IPS-15b (cell line): ENCODE measurements around the gene ADCK1.
"Not testable (repeated sequence)": the region's sequence is repeated elsewhere in the genome, so short reads cannot be mapped to it uniquely, and the experiment has no call there.

Source experiments
- H3K27me3 ChIP-seq: one replicate; pipeline ENCODE4 v1.6.1; 2013; ENCODE audit warnings: low read length; ENCODE audit not compliant: control insufficient read depth, insufficient read depth
- H3K36me3 ChIP-seq: one replicate; pipeline ENCODE4 v1.6.1; 2013; ENCODE audit warnings: low read length; ENCODE audit not compliant: control insufficient read depth, insufficient read depth
- H3K4me1 ChIP-seq: one replicate; pipeline ENCODE4 v1.6.1; 2013; ENCODE audit warnings: mild to moderate bottlenecking, low read length; ENCODE audit not compliant: control insufficient read depth, insufficient read depth
- H3K4me3 ChIP-seq: one replicate; pipeline ENCODE4 v1.5.1; 2013; ENCODE audit warnings: low read depth, low read length
- H3K9ac ChIP-seq: one replicate; pipeline ENCODE4 v1.6.1; 2013; ENCODE audit warnings: low read depth, mild to moderate bottlenecking, low read length
- H3K9me3 ChIP-seq: one replicate; pipeline ENCODE4 v1.6.1; 2013; ENCODE audit warnings: mild to moderate bottlenecking, low read length; ENCODE audit not compliant: control insufficient read depth, insufficient read depth

Gene ADCK1

DNA sequence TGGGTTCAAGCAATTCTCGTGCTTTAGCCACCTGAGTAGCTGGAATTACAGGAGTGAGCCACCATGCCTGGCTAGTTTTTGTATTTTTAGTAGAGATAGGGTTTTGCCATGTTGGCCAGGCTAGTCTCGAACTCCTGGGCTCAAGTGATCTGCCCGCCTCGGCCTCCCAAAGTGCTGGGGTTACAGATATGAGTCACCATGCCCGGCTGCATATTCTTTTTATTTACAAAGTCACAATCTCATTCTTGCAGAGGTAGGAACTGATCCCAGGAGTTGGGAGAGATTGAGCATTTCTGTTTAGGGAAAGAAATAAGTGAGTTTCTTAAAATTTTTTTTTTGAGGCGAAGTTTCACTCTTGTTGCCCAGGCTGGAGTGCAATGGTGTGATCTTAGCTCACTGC is 12.8 kb downstream of the ADCK1 start:
- not testable (repeated sequence) for H3K27me3 ChIP-seq, H3K36me3 ChIP-seq, H3K4me3 ChIP-seq, H3K9ac ChIP-seq, H3K9me3 ChIP-seq, H3K4me1 ChIP-seq

DNA sequence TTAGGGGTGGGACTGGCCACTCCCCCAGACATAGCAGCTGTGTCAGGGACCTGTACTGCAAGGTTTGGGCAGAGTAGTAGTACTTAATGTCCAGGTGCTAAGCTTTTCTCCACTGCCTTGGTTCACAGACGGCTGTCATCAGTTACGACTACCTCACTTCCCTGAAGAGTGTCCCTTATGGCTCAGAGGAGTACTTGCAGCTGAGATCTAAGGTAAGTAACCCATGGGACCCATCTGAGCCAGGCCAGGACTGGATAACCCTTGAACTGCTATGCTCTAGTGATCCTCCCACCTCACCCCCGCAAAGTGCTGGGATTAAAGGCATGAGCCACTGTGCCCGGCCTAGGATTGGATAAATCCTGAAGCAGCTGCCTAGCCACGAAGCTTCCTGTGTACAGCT is 22.4 kb downstream of the ADCK1 start:
- no peaks in the 10 kb centered on the region for H3K9me3 ChIP-seq
- H3K27me3 ChIP-seq = no peaks in the 10 kb centered on the region
- H3K4me1 ChIP-seq = no peaks in the 10 kb centered on the region
- peaks cover 10% of the 10 kb centered on the region for H3K36me3 ChIP-seq
- no peak overlapping the region for H3K9ac ChIP-seq
- H3K4me3 ChIP-seq = no peak overlapping the region

DNA sequence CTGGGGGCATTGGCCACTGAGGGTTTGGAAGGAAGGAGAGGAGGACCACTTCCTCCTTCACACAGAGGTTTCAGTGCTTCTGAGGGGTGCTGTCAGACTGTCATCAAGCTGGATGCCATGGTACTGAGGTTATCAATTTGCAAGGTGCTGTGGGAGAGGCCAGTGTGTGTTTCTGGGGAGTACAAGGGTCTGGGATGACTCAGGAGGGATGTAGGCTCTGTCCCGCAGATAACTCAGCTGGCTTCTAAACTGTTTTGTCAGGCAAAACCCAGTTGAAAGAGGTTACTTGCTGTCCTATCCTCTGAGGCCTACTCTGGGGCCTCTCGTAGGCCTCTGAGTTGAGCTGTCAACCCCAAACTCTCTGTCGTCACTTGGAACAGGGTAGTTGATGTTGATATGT is 22.8 kb downstream of the ADCK1 start:
- Histone ChIP-seq H3K4me1 (no peaks in the 10 kb centered on the region), H3K36me3 (peaks cover 10% of the 10 kb centered on the region), H3K9ac (no peak overlapping the region), H3K27me3 (no peaks in the 10 kb centered on the region), H3K4me3 (no peak overlapping the region), H3K9me3 (no peaks in the 10 kb centered on the region)

DNA sequence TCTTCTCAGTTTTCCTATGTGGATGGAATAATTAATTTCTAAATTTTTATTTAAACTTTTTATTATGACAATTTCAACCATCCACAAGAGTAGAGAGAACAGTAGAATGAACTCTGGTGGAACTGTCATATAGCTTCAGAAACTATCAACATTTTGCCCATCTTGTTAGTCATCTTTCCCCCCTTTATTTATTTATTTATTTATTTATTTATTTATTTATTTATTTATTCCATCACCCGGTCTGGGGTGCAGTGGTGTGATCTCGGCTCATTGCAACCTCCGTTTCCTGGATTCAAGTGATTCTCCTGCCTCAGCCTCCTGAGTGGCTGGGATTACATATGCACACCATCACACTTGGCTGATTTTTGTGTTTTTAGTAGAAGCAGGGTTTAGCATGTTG is 23.5 kb downstream of the ADCK1 start:
- H3K4me3 ChIP-seq = no peak overlapping the region

DNA sequence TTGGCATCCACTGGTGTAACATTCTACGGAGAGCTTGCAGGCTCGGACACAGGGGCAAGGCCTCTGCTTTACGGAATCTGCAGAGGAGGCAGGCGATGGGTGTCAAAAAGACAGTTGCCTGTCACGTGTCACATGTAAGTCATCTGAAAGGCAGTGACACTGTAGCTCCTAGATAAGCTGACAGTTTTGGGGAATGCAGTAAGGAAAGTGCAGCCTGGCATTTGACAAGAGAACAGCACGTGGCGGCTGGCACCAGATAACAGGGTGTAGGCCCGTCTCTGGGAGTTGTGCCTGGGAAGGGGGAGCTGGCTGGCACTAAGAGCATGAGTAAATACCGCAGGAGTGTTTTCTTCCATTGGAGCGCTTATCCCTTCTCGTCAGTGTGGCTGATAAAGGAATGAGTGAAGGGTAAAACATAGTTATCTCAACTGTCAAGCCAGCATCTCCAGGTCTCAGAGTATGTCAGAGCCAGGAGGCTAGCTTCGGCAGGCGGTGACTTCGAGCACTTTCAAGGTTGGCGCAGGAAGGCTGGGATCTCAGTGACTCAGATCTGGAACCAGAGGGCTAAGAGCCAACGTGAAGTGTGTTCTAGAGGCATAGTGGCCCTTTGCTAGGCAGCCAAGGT is 26.1 kb downstream of the ADCK1 start:
- Histone ChIP-seq H3K9ac (no peak overlapping the region), H3K27me3 (no peaks in the 10 kb centered on the region), H3K4me3 (no peak overlapping the region), H3K4me1 (no peaks in the 10 kb centered on the region), H3K9me3 (no peaks in the 10 kb centered on the region), H3K36me3 (peaks cover 14% of the 10 kb centered on the region)

More for the DNA sequence above, 23.5 kb downstream of the ADCK1 start:
- H3K4me1 ChIP-seq = no peaks in the 10 kb centered on the region
- peaks cover 10% of the 10 kb centered on the region for H3K36me3 ChIP-seq
- no peaks in the 10 kb centered on the region for H3K27me3 ChIP-seq
- H3K9ac ChIP-seq = no peak overlapping the region
- H3K9me3 ChIP-seq = no peaks in the 10 kb centered on the region

DNA sequence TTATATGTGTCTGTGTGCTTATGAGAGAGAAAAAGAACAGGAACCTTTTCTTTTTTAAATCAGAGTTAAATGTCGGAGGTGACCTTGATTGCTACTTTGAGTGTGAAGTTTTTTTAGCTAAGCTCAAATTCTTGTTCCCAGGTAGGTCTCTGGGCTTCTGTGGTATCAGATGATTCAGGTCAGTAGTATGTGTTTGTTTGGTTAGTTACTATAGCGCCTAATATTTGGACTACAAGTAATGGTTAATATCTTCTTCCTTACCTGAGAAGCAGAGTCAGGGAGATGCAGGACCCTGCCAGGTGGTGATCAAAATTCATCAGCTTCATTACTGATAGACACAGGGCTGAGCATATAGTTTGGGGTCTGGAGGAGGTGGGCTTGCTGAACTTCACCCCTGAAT is 30.8 kb downstream of the ADCK1 start:
- H3K9ac ChIP-seq = no peak overlapping the region
- no peaks in the 10 kb centered on the region for H3K4me1 ChIP-seq
- H3K4me3 ChIP-seq = no peak overlapping the region
- peaks cover 8% of the 10 kb centered on the region for H3K36me3 ChIP-seq
- H3K27me3 ChIP-seq = no peaks in the 10 kb centered on the region
- H3K9me3 ChIP-seq = no peaks in the 10 kb centered on the region

DNA sequence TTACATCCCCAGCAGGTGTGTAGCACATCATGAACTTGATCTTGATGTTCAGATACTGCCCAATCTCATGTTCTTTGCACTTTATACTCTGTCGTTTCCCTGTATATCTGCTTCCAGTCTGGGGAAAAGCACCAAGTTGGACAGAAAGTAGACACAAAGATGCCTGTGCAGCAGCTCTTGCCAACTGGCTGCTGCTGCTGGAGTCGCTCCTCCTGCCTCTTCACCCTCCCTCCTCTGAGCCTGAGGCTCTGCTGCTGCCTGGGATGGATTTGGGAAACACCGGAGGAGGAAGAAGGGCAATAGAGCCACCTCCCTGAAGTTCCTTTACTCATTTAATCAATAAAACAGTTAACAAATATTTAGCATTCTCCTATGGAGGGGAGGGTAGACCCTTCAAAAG is 32.4 kb downstream of the ADCK1 start:
- Histone ChIP-seq H3K27me3 (no peaks in the 10 kb centered on the region), H3K9me3 (no peaks in the 10 kb centered on the region), H3K4me3 (no peak overlapping the region), H3K9ac (no peak overlapping the region), H3K4me1 (no peaks in the 10 kb centered on the region), H3K36me3 (peaks cover 4% of the 10 kb centered on the region)

DNA sequence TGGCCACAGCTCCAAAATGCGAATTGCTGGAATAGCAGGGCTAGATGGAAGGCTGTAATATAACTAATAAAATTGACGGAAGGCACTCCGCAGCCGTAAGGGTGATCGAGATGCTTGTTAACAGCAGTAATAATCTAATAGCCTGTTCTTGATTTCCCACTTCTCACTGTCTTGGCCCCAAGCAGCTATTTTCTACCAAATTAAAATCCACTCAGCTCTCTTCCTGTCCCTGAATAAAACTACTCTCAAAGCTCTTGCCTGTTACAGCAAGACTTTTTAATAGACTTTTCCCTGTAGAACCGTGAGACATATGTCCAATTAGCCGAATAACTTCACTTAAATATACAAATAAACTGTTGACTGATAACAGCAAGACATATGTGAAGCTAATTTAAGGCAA is 38.0 kb downstream of the ADCK1 start:
- Histone ChIP-seq H3K27me3 (no peaks in the 10 kb centered on the region), H3K36me3 (peaks cover 3% of the 10 kb centered on the region), H3K9ac (no peak overlapping the region), H3K4me1 (no peaks in the 10 kb centered on the region), H3K4me3 (no peak overlapping the region), H3K9me3 (no peaks in the 10 kb centered on the region)

DNA sequence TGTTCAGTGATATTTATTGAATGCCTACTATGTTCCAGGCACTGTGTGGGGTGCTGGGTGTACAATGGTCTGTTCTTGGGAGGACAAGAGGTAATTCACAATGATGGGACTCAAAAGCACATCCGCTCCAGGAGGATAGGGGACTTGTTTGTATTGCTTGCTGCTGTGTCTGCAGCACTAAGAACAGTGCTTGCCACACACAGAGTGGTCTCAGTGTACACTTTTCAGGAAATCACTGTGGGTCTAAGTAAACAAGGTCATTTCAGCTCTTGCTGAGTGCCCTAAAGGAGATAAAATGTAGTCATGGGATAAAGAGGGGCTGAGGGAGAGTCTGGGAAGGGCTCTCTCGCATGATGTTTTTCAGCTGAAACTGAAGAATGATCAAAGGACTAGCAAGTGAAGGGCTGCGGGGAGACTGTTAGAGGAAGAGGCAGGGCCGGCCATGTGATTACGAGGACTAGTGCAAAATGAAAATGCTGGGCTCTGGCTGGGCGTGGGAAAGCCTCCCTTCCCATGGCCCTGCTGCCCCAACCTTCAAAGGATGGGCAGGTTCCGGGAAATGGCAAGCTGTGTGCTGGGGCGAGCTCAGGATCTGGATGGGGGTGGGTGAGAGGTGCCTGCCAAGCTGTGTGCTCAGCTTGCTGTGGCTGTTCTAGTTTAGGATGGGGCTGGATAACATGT is 39.1 kb downstream of the ADCK1 start:
- Histone ChIP-seq H3K9ac (no peak overlapping the region), H3K9me3 (no peaks in the 10 kb centered on the region), H3K27me3 (no peaks in the 10 kb centered on the region), H3K4me1 (no peaks in the 10 kb centered on the region), H3K4me3 (no peak overlapping the region), H3K36me3 (peaks cover 3% of the 10 kb centered on the region)

DNA sequence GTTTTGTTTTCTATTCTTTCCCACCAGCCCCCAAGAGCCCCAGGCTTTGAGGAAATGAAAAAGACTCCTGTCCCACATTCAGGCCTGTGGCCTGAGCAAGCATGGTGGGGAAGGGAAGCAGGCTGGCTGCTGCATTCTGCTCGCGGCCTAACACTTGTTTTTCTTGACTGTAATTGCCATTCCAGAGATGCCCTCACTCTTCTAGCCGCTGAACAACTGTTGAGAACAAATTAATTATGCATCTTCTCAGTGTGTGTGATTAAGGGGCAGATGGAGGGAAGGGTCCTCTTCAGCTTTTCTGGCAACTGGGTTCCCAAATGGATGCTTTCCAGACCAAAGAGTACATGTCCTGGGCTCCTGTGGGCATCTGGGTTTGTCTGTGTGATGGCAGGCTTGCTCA is 43.3 kb downstream of the ADCK1 start:
- H3K9me3 ChIP-seq = no peaks in the 10 kb centered on the region
- H3K4me3 ChIP-seq = no peak overlapping the region
- no peaks in the 10 kb centered on the region for H3K4me1 ChIP-seq
- peaks cover 3% of the 10 kb centered on the region for H3K36me3 ChIP-seq
- H3K9ac ChIP-seq = no peak overlapping the region
- H3K27me3 ChIP-seq = no peaks in the 10 kb centered on the region

DNA sequence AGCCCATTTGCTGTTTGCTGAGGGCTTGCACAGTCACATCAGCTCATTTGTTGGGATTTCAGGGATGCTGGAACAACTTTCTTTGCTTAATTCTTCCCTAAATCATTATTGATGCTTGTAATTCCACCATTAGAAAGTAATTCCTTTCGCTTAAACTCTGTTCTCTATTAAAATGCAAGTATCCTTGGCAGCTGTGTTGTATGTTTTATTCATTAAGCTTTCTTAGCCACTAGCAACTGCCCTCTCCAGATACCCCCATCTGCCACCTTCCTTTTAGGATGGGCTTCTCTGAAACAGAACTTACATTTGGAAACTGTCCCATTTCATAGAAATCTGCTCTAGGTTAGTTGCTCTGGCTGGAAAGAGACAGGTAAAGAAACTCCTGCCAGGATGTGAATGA is 43.7 kb downstream of the ADCK1 start:
- no peaks in the 10 kb centered on the region for H3K9me3 ChIP-seq
- no peak overlapping the region for H3K4me3 ChIP-seq
- no peaks in the 10 kb centered on the region for H3K4me1 ChIP-seq
- H3K27me3 ChIP-seq = no peaks in the 10 kb centered on the region
- H3K36me3 ChIP-seq = peaks cover 3% of the 10 kb centered on the region
- H3K9ac ChIP-seq = no peak overlapping the region

DNA sequence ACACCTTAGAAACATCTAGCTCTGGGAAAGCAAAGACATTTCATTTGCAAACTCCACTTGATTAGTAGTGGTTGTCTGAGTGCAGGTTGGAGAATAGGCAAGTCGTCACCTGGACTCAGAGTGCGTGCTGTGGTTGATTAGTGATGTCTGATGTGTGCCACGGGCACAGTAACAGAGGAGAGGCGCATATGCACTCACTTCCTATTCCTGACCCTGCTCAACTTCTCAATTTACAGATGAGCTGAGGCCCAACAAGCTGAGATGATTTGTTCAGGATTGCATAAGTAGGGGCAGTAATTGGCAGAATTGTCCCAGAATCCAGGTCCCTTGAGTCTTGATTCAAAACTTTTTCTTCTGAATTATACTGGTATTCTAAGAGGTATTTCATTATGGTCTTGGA is 44.9 kb downstream of the ADCK1 start:
- no peak overlapping the region for H3K9ac ChIP-seq
- no peaks in the 10 kb centered on the region for H3K9me3 ChIP-seq
- no peak overlapping the region for H3K4me3 ChIP-seq
- no peaks in the 10 kb centered on the region for H3K27me3 ChIP-seq
- H3K36me3 ChIP-seq = peaks cover 3% of the 10 kb centered on the region
- H3K4me1 ChIP-seq = no peaks in the 10 kb centered on the region
